NCI-H146 treated with DMSO at 0.1 percent for 48 hours (cell line): ENCODE data around the gene ATP2B3.

Experiments used
- DNase-seq: peaks from one replicate; lab custom pipeline; 2025; ENCODE audit not compliant: unreplicated experiment; lab: John Stamatoyannopoulos, UW

ATP2B3 gene

GRCh38 chrX:153609917-153610835, 92.7 kb downstream of the ATP2B3 start:
- peak; percentile 34 for DNase-seq

GRCh38 chrX:153610836-153611213, 93.4 kb downstream of the ATP2B3 start:
- no peak for DNase-seq

DNA sequence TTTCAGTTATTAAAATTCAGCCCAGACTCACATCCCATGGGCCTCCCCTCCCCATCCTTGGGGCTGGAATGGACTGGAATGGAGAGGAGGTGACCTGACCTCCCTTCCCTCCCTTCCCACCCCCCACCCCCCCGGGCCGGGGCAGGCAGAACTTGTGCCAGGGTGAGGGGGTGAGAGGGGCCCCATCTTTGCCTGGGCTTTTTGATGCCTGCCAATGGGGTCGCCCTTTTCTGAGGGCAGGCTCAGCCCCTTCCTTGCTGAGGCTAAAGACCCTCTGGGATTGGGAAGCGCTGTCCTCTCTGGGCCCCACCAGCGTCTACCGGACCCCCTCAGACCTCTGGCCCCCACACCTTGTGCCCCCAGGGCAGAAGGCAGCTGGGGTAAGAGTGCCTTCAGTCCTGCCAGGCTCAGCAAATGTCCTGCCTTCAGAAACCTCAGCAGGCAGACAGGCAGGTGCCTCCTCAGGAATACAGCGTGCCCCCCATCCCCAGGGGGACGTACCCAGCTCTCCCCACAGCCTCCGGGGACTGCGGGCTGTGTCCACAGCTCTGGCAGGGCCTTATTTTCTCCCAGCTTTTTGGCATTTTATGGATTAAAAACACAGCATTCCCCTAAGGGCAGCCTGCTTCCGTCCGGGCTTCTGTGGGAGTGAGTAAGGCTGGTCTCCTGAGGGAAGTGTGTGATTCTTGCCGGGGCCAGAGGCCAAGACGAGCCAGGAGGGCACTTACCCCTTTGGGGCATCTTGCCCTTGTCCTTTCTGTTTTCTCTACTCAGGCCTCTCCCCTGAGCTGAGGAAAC, 94.1 kb downstream of the ATP2B3 start:
- no peak for DNase-seq

- no peak for DNase-seq
These were observed 95.0 kb downstream of the ATP2B3 start for GRCh38 chrX:153612413-153612812.

DNA sequence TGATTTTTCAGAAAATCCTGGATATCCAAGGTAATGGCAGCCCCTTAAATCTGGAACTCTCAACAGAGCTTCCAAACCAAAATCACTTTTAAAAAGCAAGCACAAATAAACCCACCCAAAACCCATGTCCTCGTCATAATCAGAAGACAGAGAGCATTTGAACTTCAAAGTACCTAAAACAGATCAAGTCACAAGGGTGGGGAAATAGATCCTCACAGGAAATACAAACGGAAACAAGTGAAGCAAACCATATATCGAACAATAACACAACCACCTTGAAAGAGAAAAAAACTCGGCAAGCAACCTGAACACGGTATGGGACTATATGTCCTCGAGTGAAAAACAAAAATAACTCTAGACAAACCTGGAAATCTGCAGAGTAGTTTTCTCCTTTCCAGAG, 97.4 kb downstream of the ATP2B3 start:
- DNase-seq: no peak

GRCh38 chrX:153620576-153620975, 103.1 kb downstream of the ATP2B3 start:
- DNase-seq: no peak

- DNase-seq: no peak
These were observed 104.6 kb downstream of the ATP2B3 start for GRCh38 chrX:153621949-153622598.

- no peak for DNase-seq
These were observed 105.3 kb downstream of the ATP2B3 start for GRCh38 chrX:153622661-153623309.

GRCh38 chrX:153623310-153624029, 106.0 kb downstream of the ATP2B3 start:
- no peak for DNase-seq

GRCh38 chrX:153624196-153625091, 107.0 kb downstream of the ATP2B3 start:
- no peak for DNase-seq

DNA sequence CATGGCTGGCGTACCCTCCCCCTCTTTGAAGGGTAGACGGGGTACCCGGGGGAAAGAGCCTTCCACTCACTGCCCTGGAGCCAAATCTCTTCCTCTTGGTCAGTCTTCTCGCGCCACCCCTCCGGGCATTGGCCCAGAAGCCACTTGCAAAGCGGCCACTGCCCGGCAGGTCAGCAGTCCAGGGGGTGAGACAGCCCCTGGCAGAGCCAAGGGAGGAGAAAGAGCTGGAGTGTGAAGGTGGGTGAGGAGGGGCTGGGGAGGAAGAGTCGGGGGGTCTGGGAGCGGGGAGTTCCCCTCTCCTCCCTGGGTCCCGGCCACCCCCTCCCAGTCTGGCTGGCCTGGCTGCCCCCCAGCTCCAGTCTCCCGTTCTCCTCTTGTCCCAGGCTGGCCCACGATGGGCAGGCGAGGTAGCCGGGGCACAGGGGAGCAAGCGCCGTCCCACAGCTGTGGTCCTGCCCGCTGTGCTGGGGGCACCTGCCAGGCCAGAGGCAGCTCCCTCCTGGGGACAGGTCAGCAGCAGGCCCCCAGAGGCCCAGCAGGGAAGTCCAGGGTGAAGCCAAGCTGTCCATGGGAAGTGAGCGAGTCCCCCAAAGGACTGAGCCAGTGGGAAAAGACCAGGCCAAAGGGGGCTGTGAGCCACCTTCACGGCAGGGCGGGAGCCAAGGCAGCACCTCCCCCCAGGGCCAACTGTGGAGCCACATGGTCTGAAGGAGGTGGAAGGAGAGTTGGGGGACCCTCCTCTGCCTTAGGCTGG, 108.0 kb downstream of the ATP2B3 start:
- DNase-seq: no peak

- DNase-seq: no peak
These were observed 108.7 kb downstream of the ATP2B3 start for GRCh38 chrX:153626025-153626633.

DNA sequence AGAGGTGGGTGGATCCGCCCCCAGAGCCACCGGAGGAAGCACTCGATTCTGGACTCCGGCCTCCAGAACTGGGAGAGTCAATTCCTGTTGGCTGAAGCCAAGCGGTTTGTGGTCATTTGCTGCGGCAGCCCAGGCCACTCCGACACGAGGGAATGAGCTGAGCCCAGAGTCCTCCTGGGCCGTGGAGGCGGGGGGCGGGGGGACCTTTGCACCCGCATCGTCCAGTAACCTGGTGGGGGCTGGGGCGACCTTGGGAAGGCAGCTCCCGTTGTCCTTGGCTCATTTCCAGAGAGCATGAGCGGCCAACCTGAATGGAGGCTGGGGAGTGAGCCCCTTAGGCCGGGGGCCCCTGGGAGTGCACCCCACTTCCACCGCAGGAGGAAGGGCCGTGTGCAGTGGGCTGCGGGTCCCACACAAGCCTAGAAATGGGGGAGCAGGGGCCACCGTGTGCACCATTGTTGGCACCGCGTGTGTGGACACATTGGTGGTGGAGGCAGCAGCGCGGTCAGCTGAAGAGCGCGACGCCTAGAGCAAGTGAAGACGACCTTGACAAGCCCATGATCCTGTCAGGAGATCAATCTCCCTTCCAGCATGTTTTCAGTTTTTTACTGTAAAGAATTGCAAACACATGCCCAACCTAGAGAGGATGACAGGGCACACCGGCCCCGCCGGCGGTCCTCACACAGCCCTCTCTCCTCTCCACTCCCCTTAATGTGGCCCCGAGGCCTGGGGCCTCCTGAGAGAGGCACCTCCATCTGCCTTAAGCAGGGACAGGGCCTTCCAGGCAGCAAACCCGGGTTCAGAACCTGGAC, 109.6 kb downstream of the ATP2B3 start:
- DNase-seq: no peak

GRCh38 chrX:153627675-153628111, 110.3 kb downstream of the ATP2B3 start:
- no peak for DNase-seq

GRCh38 chrX:153628129-153628528, 110.7 kb downstream of the ATP2B3 start:
- DNase-seq: no peak

DNA sequence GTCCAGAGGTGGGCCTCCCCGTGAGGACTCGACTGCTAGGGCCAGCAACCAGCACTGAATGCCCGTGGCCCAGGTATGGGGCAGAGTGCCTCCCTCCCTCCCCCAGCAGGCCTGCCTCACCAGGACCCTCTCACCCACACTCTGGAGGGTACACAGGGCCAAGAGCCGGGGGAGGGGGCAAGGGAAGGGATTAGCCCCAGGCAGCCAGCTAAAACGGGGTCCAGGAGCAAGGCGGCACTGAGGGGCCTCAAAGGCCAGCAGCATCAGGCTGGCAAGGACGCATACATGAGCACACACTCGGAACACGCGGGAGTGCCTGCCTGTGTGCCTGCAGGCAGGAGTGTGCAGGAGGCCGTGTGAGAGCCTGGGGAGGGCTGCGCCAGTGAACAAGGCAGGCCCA, 111.2 kb downstream of the ATP2B3 start:
- no peak for DNase-seq

DNA sequence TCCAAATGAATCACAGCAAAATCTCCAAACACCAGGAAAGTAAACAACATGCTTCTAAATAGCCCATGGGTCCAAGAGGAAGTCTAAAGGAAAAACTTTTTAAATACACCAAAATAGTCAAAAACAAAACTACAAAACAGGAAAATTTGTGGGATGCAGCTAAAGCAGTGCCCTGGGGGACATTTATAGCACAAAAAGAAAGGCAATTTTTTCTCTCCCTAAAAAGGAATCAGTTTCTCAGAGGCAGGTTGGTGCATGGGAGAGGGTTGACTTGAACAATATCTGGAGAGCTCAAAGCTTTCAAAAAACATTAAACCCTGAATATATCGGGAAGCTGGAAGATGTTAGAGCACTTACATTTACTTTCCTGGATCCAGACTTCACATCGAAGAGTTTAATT, 113.9 kb downstream of the ATP2B3 start:
- DNase-seq: no peak
